H1 (cell line): ENCODE results near the gene CRYGN. TPM values are rescaled to one million over a fixed set of nuclear protein-coding genes. Genes with fewer than 3 reads are reported as not detected.

Source experiments
- CTCF ChIA-PET: fragments of 300-600 bp; sonication (Branson Sonifier 250); formaldehyde crosslinking; loops from one replicate; lab custom pipeline; 2021; ENCODE audit not compliant: partially characterized antibody; lab: Charles Lee
- POLR2A ChIA-PET: fragments of 300-600 bp; sonication (Branson Sonifier 250); formaldehyde crosslinking; loops from one replicate; lab custom pipeline; 2021; ENCODE audit warnings: inconsistent platforms; ENCODE audit not compliant: partially characterized antibody; lab: Charles Lee
- DNase-seq, 2 experiments: peaks; one replicate each; pipeline versions ENCODE4 v3.0.0 to v3.0.0-alpha.2; 2010 to 2022; ENCODE audit warnings: low spot score in 2 of 2, low read depth in 1 of 2, mixed read lengths in 1 of 2
- FAIRE-seq: peaks from 2 replicates; lab custom pipeline; 2011; peaks lifted over from hg19 to GRCh38; lab: Jason Lieb, UNC
- H2AFZ ChIP-seq: 2 replicates; pipeline ENCODE4 v1.8.1; 2012; ENCODE audit warnings: low read length, inconsistent platforms
- H2AK5ac ChIP-seq: 2 replicates; pipeline ENCODE4 v1.6.1; 2013; ENCODE audit warnings: low read depth, low read length
- H2BK120ac ChIP-seq: replicated peaks from 2 replicates; pipeline ENCODE3; 2013; ENCODE audit warnings: low read depth, low read length, inconsistent platforms
- H2BK12ac ChIP-seq: 2 replicates; pipeline ENCODE4 v1.6.1; 2013; ENCODE audit warnings: low read depth, low read length
- H2BK15ac ChIP-seq: 2 replicates; pipeline ENCODE4 v1.6.1; 2013; ENCODE audit warnings: low read length
- H2BK20ac ChIP-seq: 2 replicates; pipeline ENCODE4 v1.6.1; 2013; ENCODE audit warnings: low read length
- H2BK5ac ChIP-seq: 2 replicates; pipeline ENCODE4 v1.6.1; 2013; ENCODE audit warnings: low read depth, low read length
- H3K14ac ChIP-seq: 2 replicates; pipeline ENCODE4 v1.6.1; 2013; ENCODE audit warnings: inconsistent platforms; ENCODE audit not compliant: insufficient read length
- H3K18ac ChIP-seq: 2 replicates; pipeline ENCODE4 v1.6.1; 2013; ENCODE audit warnings: low read length; ENCODE audit errors: extremely low read depth
- H3K23ac ChIP-seq: 2 replicates; pipeline ENCODE4 v1.6.1; 2013; ENCODE audit warnings: inconsistent platforms; ENCODE audit not compliant: insufficient read length
- H3K23me2 ChIP-seq: 2 replicates; pipeline ENCODE4 v1.6.1; 2013; ENCODE audit warnings: low read depth, low read length
- H3K27ac ChIP-seq: 2 replicates; pipeline ENCODE4 v1.6.1; 2011; ENCODE audit warnings: low read depth, low read length, inconsistent platforms
- H3K27me3 ChIP-seq, 4 experiments: replicated peaks in 1 of 4; 1 replicate in 1 of 4; 2 replicates in 3 of 4; pipeline versions ENCODE4 v1.6.1 to v1.8.1; 2011 to 2013; ENCODE audit warnings: low read length in 3 of 4, mild to moderate bottlenecking in 3 of 4, inconsistent platforms in 2 of 4, mixed read lengths in 2 of 4, moderate library complexity in 1 of 4; ENCODE audit not compliant: control insufficient read depth in 3 of 4, insufficient read depth in 3 of 4; ENCODE audit errors: extremely low read depth in 1 of 4
- H3K36me3 ChIP-seq, 4 experiments: 2 replicates each; pipeline versions ENCODE4 v1.6.1 to v1.8.1; 2011 to 2013; ENCODE audit warnings: mild to moderate bottlenecking in 4 of 4, low read length in 3 of 4, moderate library complexity in 2 of 4, control low read depth in 1 of 4, inconsistent platforms in 1 of 4; ENCODE audit not compliant: insufficient read depth in 4 of 4, control insufficient read depth in 2 of 4
- H3K4ac ChIP-seq: replicated peaks from 2 replicates; pipeline ENCODE3; 2013; ENCODE audit warnings: low read length, low read depth, mixed read lengths, inconsistent platforms; ENCODE audit not compliant: insufficient read length
- H3K4me1 ChIP-seq, 4 experiments: replicated peaks in 1 of 4; 1 replicate in 1 of 4; 2 replicates in 3 of 4; pipeline versions ENCODE4 v1.6.1 to v1.8.1; 2011 to 2013; ENCODE audit warnings: low read length in 3 of 4, inconsistent platforms in 2 of 4, mixed read lengths in 1 of 4; ENCODE audit not compliant: insufficient read depth in 4 of 4, control insufficient read depth in 3 of 4
- H3K4me2 ChIP-seq, 2 experiments: 2 replicates each; pipeline versions ENCODE4 v1.6.1 to v1.8.1; 2011 to 2013; ENCODE audit warnings: low read depth in 2 of 2, low read length in 2 of 2, control low read depth in 1 of 2, inconsistent platforms in 1 of 2, mild to moderate bottlenecking in 1 of 2; ENCODE audit not compliant: insufficient read depth in 1 of 2
- H3K4me3 ChIP-seq, 4 experiments: fragments of 200-600, 300-600 bp in 1 of 4; sonication (generic), shearing (Covaris generic), sonication (Bioruptor Twin) in 1 of 4; 2 replicates each; pipeline versions ENCODE4 v1.5.1 to v1.8.1; 2011 to 2016; ENCODE audit warnings: low read length in 4 of 4, low read depth in 3 of 4, control low read depth in 2 of 4, inconsistent platforms in 2 of 4, mild to moderate bottlenecking in 2 of 4, mixed read lengths in 1 of 4, moderate library complexity in 1 of 4; ENCODE audit not compliant: insufficient read depth in 2 of 4; ENCODE audit errors: extremely low read depth in 1 of 4
- H3K56ac ChIP-seq: replicated peaks from 2 replicates; pipeline ENCODE3; 2013; ENCODE audit warnings: low read depth, mild to moderate bottlenecking, mixed read lengths, low read length, inconsistent platforms; ENCODE audit not compliant: insufficient read length
- H3K79me1 ChIP-seq: 2 replicates; pipeline ENCODE4 v1.6.1; 2013; ENCODE audit warnings: low read depth, low read length, control low read depth
- H3K79me2 ChIP-seq, 2 experiments: 2 replicates each; pipeline versions ENCODE4 v1.6.1 to v1.8.1; 2012 to 2013; ENCODE audit warnings: low read length in 2 of 2, mild to moderate bottlenecking in 2 of 2, inconsistent platforms in 1 of 2; ENCODE audit not compliant: insufficient read depth in 2 of 2, control insufficient read depth in 1 of 2
- H3K9ac ChIP-seq, 4 experiments: replicated peaks in 1 of 4; 1 replicate in 1 of 4; 2 replicates in 3 of 4; pipeline versions ENCODE4 v1.6.1 to v1.8.1; 2011 to 2013; ENCODE audit warnings: low read depth in 3 of 4, low read length in 3 of 4, control low read depth in 2 of 4, mild to moderate bottlenecking in 2 of 4, moderate library complexity in 2 of 4, inconsistent platforms in 1 of 4; ENCODE audit errors: extremely low read depth in 1 of 4
- H3K9me3 ChIP-seq, 2 experiments: 2 replicates each; pipeline versions ENCODE4 v1.6.1 to v1.8.1; 2012 to 2013; ENCODE audit warnings: mild to moderate bottlenecking in 2 of 2, moderate library complexity in 2 of 2, control low read depth in 1 of 2, inconsistent platforms in 1 of 2, low read depth in 1 of 2, low read length in 1 of 2, mixed read lengths in 1 of 2; ENCODE audit not compliant: insufficient read depth in 2 of 2
- H4K20me1 ChIP-seq, 2 experiments: replicated peaks in 1 of 2; 2 replicates each; pipeline versions ENCODE3 to v1.8.1; 2011 to 2013; ENCODE audit warnings: inconsistent platforms in 2 of 2, low read length in 2 of 2, mild to moderate bottlenecking in 1 of 2; ENCODE audit not compliant: insufficient read depth in 2 of 2, control insufficient read depth in 1 of 2
- H4K5ac ChIP-seq: 2 replicates; pipeline ENCODE4 v1.6.1; 2013; ENCODE audit warnings: low read length, low read depth, mixed read lengths, inconsistent platforms; ENCODE audit not compliant: insufficient read length
- H4K8ac ChIP-seq: 2 replicates; pipeline ENCODE4 v1.8.0; 2013; ENCODE audit warnings: mild to moderate bottlenecking, moderate library complexity, low read length, inconsistent platforms; ENCODE audit not compliant: insufficient read depth; ENCODE audit errors: extremely low read depth
- H4K91ac ChIP-seq: replicated peaks from 2 replicates; pipeline ENCODE3; 2013; ENCODE audit warnings: low read length, mixed read lengths, inconsistent platforms; ENCODE audit not compliant: insufficient read length
- CHD2 ChIP-seq: IDR thresholded peaks from 2 replicates; pipeline ENCODE4 v1.6.1; 2012; ENCODE audit warnings: low read length, improper control_type of control experiment
- RAD21 ChIP-seq, 2 experiments: IDR thresholded peaks in 1 of 2; conservative IDR thresholded peaks in 1 of 2; 2 replicates each; pipeline ENCODE4 v1.6.1; 2011; ENCODE audit warnings: low read depth in 2 of 2, low read length in 2 of 2, improper control_type of control experiment in 1 of 2, inconsistent platforms in 1 of 2, mild to moderate bottlenecking in 1 of 2, moderate library complexity in 1 of 2
- WGBS, 2 experiments: shearing (Covaris generic) in 1 of 2; methylation state at CpG; one replicate each; pipeline versions ENCODE4 v1.1.6 to v1.1.7; 2013 to 2015; ENCODE audit warnings: low lambda C conversion rate in 2 of 2, mixed read lengths in 2 of 2, inconsistent platforms in 1 of 2, low coverage in 1 of 2, missing lambda C conversion rate in 1 of 2; ENCODE audit not compliant: insufficient replicate concordance in 2 of 2, insufficient coverage in 1 of 2, insufficient read length in 1 of 2; ENCODE audit errors: extremely low coverage in 1 of 2, missing lambda C conversion rate in 1 of 2; 5-methylcytosine and 5-hydroxymethylcytosine counted together
- polyA plus RNA-seq, 7 experiments: library from polyadenylated mRNA; depleted of rRNA in 3 of 7; stranded (reverse) in 5 of 7; unstranded in 2 of 7; fragments of >200 nt in 5 of 7; fragments of 200-250 nt in 2 of 7; gene quantifications; 1 replicate in 5 of 7; 2 replicates in 1 of 7; 4 replicates in 1 of 7; pipeline versions ENCODE4 v1.2.1 to v1.2.3, GENCODE V29; 2011 to 2013; ENCODE audit warnings: missing spikeins in 2 of 7, mixed read lengths in 2 of 7
- total RNA-seq: library from RNA; stranded (reverse); fragmentation: NEBNext Ultra II Directional; extraction: Animal tissue kit (Norgen Biotek cat#: 25700); gene quantifications from 2 replicates; pipeline ENCODE4 v1.2.1, GENCODE V29; 2021

Gene CRYGN
- total and polyA plus RNA-seq, 2 of the 8 experiments (the other 6 are each of a cell fraction or from before 2014, with no cell fraction given) = 0.98 to 1.6 TPM

GRCh38 chr7:151398446-151399304, 41.3 kb downstream of the CRYGN start:
- no peak for FAIRE-seq

More at GRCh38 chr7:151398446-151399304, 41.3 kb downstream of the CRYGN start:
- peaks cover 0 to 20% (median 11%) of the 10 kb centered on the region in 4 experiments for H3K4me1 ChIP-seq
- no peak overlapping the region for H2BK20ac ChIP-seq
- no peaks in the 10 kb centered on the region for H3K79me2 ChIP-seq
- peaks cover 0 to 7% (median 1%) of the 10 kb centered on the region in 4 experiments; a peak in 2 of 8 replicates for H3K36me3 ChIP-seq
- no peak overlapping the region for H4K8ac ChIP-seq
- POLR2A ChIA-PET = interaction anchor here (1.4 kb wide), 1 partner anchor 18 kb away, joined by 3 read pairs; no protein-coding TSS in a partner anchor
- no peaks in the 10 kb centered on the region for H3K79me1 ChIP-seq
- H3K23me2 ChIP-seq = peaks cover 7% of the 10 kb centered on the region; the same call in 1 of the 2 replicates
- no peak overlapping the region for H2BK12ac ChIP-seq
- TF ChIP-seq RAD21 (IDR thresholded peaks at IDR 0.05 in 1 of 2, conservative IDR thresholded peaks at IDR 0.05 in 1 of 2; ENCODE audit: low read depth in 2 of 2, low read length in 2 of 2) (peak in 1 of 2 experiments; percentile 23; a peak in 1 of 4 replicates), CHD2 (no peak)
- H3K4me3 ChIP-seq = no peak overlapping the region
- peaks cover 0 to 5% of the 10 kb centered on the region in 2 experiments for H4K20me1 ChIP-seq
- H3K27me3 ChIP-seq = no peaks in the 10 kb centered on the region
- H2BK120ac ChIP-seq = no peak overlapping the region
- H3K4me2 ChIP-seq = no peak overlapping the region
- DNase-seq = no peak
- H2BK15ac ChIP-seq = no peak overlapping the region
- peak overlapping the region; percentile 60; the same call in 1 of the 2 replicates for H2AK5ac ChIP-seq
- H3K27ac ChIP-seq = no peak overlapping the region
- CTCF ChIA-PET = interaction anchor here (1.0 to 6.6 kb wide), 8 partner anchors 27 to 361 kb away, joined by 3 to 32 read pairs (median 6); partner anchors contain the start of gene CRYGN
- H4K5ac ChIP-seq = no peak overlapping the region
- no peak overlapping the region for H3K18ac ChIP-seq
- peak overlapping the region; percentile 62 for H3K4ac ChIP-seq
- no peak overlapping the region for H3K14ac ChIP-seq
- no peak overlapping the region for H2AFZ ChIP-seq
- no peak overlapping the region for H3K56ac ChIP-seq
- H2BK5ac ChIP-seq = no peak overlapping the region
- H3K9me3 ChIP-seq = no peaks in the 10 kb centered on the region
- no peak overlapping the region for H4K91ac ChIP-seq
- WGBS, 2 experiments = 87% methylated on average over 17 of the region's 19 CpGs; no CpG with 5 or more reads in 1 of the 2 experiments
- H3K23ac ChIP-seq = no peak overlapping the region
- H3K9ac ChIP-seq = no peak overlapping the region
